Measurements from ENCODE around the gene LAGE3. TPM values are rescaled to one million over a fixed set of nuclear protein-coding genes. Genes with fewer than 3 reads are reported as not detected.

LAGE3 gene
- total and polyA plus RNA-seq, 9 donors = 2.7 to 39.3 (median 22.9) TPM

GRCh38 chrX:154509455-154509854 lies 30.4 kb upstream of the LAGE3 start:
- Histone ChIP-seq H3K27me3 (no peaks in the 10 kb centered on the region), H3K36me3 (no peaks in the 10 kb centered on the region), H3K27ac (no peak overlapping the region), H3K4me1 (ENCODE audit: insufficient read depth) (no peaks in the 10 kb centered on the region), H3K9me3 (no peaks in the 10 kb centered on the region), H3K4me3 (no peak overlapping the region)
- intact Hi-C loops (cut with DNase I) = no loop called here
- DNase-seq = no peak
- WGBS, 3 donors = 74 to 94% (median 89%) methylated on average over 5 of the region's 5 CpGs
- no peak for TF ChIP-seq EP300 (IDR thresholded peaks at IDR 0.05)
- TF ChIP-seq POLR2A (IDR thresholded peaks at IDR 0.05) = no peak
- TF ChIP-seq, protein P1, sequence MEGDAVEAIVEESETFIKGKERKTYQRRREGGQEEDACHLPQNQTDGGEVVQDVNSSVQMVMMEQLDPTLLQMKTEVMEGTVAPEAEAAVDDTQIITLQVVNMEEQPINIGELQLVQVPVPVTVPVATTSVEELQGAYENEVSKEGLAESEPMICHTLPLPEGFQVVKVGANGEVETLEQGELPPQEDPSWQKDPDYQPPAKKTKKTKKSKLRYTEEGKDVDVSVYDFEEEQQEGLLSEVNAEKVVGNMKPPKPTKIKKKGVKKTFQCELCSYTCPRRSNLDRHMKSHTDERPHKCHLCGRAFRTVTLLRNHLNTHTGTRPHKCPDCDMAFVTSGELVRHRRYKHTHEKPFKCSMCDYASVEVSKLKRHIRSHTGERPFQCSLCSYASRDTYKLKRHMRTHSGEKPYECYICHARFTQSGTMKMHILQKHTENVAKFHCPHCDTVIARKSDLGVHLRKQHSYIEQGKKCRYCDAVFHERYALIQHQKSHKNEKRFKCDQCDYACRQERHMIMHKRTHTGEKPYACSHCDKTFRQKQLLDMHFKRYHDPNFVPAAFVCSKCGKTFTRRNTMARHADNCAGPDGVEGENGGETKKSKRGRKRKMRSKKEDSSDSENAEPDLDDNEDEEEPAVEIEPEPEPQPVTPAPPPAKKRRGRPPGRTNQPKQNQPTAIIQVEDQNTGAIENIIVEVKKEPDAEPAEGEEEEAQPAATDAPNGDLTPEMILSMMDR (IDR thresholded peaks at IDR 0.05) = no peak

- H3K27ac ChIP-seq = no peak overlapping the region
- TF ChIP-seq POLR2A (IDR thresholded peaks at IDR 0.05) (no peak), EP300 (IDR thresholded peaks at IDR 0.05) (no peak)
- TF ChIP-seq, protein P1 (IDR thresholded peaks at IDR 0.05) = no peak
- H3K4me1 ChIP-seq (ENCODE audit: insufficient read depth) = no peaks in the 10 kb centered on the region
- H3K27me3 ChIP-seq = no peaks in the 10 kb centered on the region
- intact Hi-C loops (cut with DNase I) = no loop called here
- 76 to 84% (median 78%) methylated on average over 9 to 13 of the region's 13 CpGs for WGBS, 3 donors
- no peaks in the 10 kb centered on the region for H3K9me3 ChIP-seq
- no peaks in the 10 kb centered on the region for H3K36me3 ChIP-seq
- H3K4me3 ChIP-seq = no peak overlapping the region
- DNase-seq = no peak
Measured at GRCh38 chrX:154508384-154508745, 29.3 kb upstream of the LAGE3 start.

DNA sequence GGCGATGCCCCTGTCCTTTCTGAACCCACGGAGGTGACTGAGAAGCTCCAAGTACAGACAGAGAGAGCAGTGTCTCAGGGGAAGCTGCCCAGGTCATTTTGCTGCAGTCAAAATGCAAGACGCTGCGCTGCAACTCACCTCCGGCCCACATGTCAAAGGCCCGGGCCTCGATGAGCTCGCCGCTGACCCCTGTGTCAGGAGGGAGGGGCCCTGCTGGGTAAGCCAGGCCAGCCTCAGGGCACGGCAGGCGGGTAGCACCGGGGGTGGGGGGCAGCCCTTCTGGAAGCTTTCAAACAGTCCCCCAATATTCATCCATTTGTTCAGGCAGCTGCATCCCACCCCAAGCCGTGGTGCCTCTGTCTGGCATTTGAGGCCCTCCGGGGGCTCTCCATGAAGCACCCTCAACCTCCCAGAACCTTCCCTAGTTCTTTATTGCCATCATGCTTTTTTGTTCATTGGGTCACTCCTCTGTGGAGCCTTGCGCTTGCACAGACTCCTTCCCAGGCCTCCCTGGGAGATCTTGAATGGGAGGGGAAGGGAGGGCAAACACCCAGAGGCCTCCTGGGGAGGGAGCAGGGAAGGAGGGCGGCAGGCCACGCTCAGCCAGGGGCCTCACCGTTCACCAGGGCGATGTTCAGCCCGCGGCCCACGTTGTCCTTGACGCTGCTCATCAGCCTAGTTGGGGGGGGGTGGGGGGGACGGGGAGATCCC lies 28.7 kb upstream of the LAGE3 start:
- TF ChIP-seq POLR2A (IDR thresholded peaks at IDR 0.05) = no peak
- TF ChIP-seq, protein P1 (IDR thresholded peaks at IDR 0.05) = no peak
- TF ChIP-seq EP300 (IDR thresholded peaks at IDR 0.05) = no peak
- Histone ChIP-seq H3K27ac (no peak overlapping the region), H3K9me3 (no peaks in the 10 kb centered on the region), H3K36me3 (no peaks in the 10 kb centered on the region), H3K4me1 (ENCODE audit: insufficient read depth) (no peaks in the 10 kb centered on the region), H3K4me3 (no peak overlapping the region), H3K27me3 (no peaks in the 10 kb centered on the region)
- no peak for DNase-seq
- 73 to 74% (median 73%) methylated on average over 23 to 24 of the region's 24 CpGs for WGBS, 3 donors
- intact Hi-C loops (cut with DNase I) = no loop called here

- Histone ChIP-seq H3K36me3 (no peaks in the 10 kb centered on the region), H3K4me1 (ENCODE audit: insufficient read depth) (no peaks in the 10 kb centered on the region), H3K27ac (no peak overlapping the region), H3K9me3 (no peaks in the 10 kb centered on the region), H3K27me3 (no peaks in the 10 kb centered on the region), H3K4me3 (no peak overlapping the region)
- TF ChIP-seq POLR2A (IDR thresholded peaks at IDR 0.05) = no peak
- TF ChIP-seq EP300 (IDR thresholded peaks at IDR 0.05) = no peak
- TF ChIP-seq, protein P1 (IDR thresholded peaks at IDR 0.05) = no peak
- 87 to 92% (median 87%) methylated on average over 37 of the region's 37 CpGs for WGBS, 3 donors
- intact Hi-C loops (cut with DNase I) = no loop called here
- no peak for DNase-seq
Measured at GRCh38 chrX:154506483-154507332, 27.6 kb upstream of the LAGE3 start.

All from ovary (tissue), 9 donors.